Common myeloid progenitor, CD34-positive (primary cell): ENCODE results near the gene ABCA4.

ENCODE experiments used
- CTCF ChIA-PET: fragments of 350-600 bp; sonication (Branson Sonifier 250); formaldehyde crosslinking; loops from one replicate; lab custom pipeline; 2021; ENCODE audit warnings: antibody characterized with exemption; lab: Charles Lee
- POLR2A ChIA-PET: fragments of 350-600 bp; sonication (Branson Sonifier 250); formaldehyde crosslinking; loops from one replicate; lab custom pipeline; 2021; ENCODE audit warnings: antibody characterized with exemption; lab: Charles Lee
- DNase-seq, 3 donors: peaks; one replicate each; pipeline versions ENCODE4 v3.0.0 to v3.0.0-alpha.2; 2013
- H3K27ac ChIP-seq, 2 experiments: 1 replicate in 1 of 2; 2 replicates in 1 of 2; pipeline ENCODE4 v1.7.0; 2013; ENCODE audit warnings: inconsistent platforms in 2 of 2, low read length in 2 of 2, mild to moderate bottlenecking in 2 of 2, low read depth in 1 of 2, moderate library complexity in 1 of 2; ENCODE audit not compliant: severe bottlenecking in 2 of 2, insufficient read depth in 1 of 2, poor library complexity in 1 of 2
- H3K27me3 ChIP-seq, 5 experiments: replicated peaks in 2 of 5; 1 replicate in 3 of 5; 2 replicates in 2 of 5; pipeline versions ENCODE4 v1.6.1 to v1.7.0; 2013; ENCODE audit warnings: low read length in 4 of 5, mild to moderate bottlenecking in 2 of 5, moderate library complexity in 2 of 5, inconsistent platforms in 1 of 5; ENCODE audit not compliant: insufficient read depth in 5 of 5, control insufficient read depth in 4 of 5
- H3K36me3 ChIP-seq, 4 experiments: 1 replicate in 2 of 4; 2 replicates in 2 of 4; pipeline versions ENCODE4 v1.6.1 to v1.7.0; 2013; ENCODE audit warnings: low read length in 3 of 4, control low read depth in 1 of 4, mild to moderate bottlenecking in 1 of 4; ENCODE audit not compliant: control insufficient read depth in 4 of 4, insufficient read depth in 4 of 4
- H3K4me1 ChIP-seq, 4 experiments: 1 replicate in 3 of 4; 2 replicates in 1 of 4; pipeline versions ENCODE4 v1.6.1 to v1.7.1; 2013; ENCODE audit warnings: low read length in 3 of 4, mild to moderate bottlenecking in 3 of 4, control low read depth in 1 of 4, inconsistent platforms in 1 of 4, moderate library complexity in 1 of 4; ENCODE audit not compliant: control insufficient read depth in 4 of 4, insufficient read depth in 4 of 4; ENCODE audit errors: control extremely low read depth in 1 of 4
- H3K4me3 ChIP-seq, 7 experiments: 1 replicate in 4 of 7; 2 replicates in 3 of 7; pipeline versions ENCODE4 v1.5.1 to v1.7.0; 2013; ENCODE audit warnings: mild to moderate bottlenecking in 7 of 7, low read length in 6 of 7, moderate library complexity in 6 of 7, inconsistent platforms in 2 of 7, low read depth in 2 of 7, control low read depth in 1 of 7; ENCODE audit not compliant: insufficient read depth in 4 of 7, control insufficient read depth in 1 of 7; ENCODE audit errors: extremely low read depth in 1 of 7
- H3K9me3 ChIP-seq, 5 experiments: 1 replicate in 4 of 5; 2 replicates in 1 of 5; pipeline versions ENCODE4 v1.6.1 to v1.7.1; 2013; ENCODE audit warnings: low read length in 4 of 5, mild to moderate bottlenecking in 2 of 5, inconsistent platforms in 1 of 5, low read depth in 1 of 5, moderate library complexity in 1 of 5; ENCODE audit not compliant: control insufficient read depth in 4 of 5, insufficient read depth in 2 of 5; ENCODE audit errors: control extremely low read depth in 1 of 5
- WGBS: methylation state at CpG from one replicate; pipeline ENCODE4 v1.1.5; 2013; ENCODE audit not compliant: insufficient coverage; 5-methylcytosine and 5-hydroxymethylcytosine counted together

Gene ABCA4

DNA sequence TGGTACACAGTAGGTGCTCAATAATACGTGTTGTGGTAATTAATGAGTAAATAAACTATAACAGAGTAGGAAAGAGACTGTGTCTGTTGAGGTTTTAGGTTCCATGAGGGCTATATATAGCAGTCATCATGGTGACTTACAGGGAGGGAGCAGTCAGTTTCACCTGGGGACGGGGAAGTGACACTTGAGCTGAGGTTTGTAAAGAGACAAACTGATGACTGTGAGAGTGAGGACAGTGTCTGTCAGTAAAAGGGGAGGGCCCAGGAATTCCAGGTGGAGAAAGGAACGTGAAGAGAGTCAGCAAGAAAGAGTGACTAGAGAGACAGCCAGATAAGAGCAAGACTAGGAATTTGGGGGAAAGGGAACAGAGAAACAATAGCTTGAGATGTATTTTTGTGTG lies 30.2 kb downstream of the ABCA4 start:
- DNase-seq: peak in 1 of 3 donors; percentile 48
- no peaks in the 10 kb centered on the region for H3K36me3 ChIP-seq
- peak overlapping the region; percentile 36 to 91 for H3K27ac ChIP-seq
- peaks cover 32 to 62% (median 54%) of the 10 kb centered on the region in 4 experiments for H3K4me1 ChIP-seq
- ChIA-PET CTCF (interaction anchor here (0.9 to 2.7 kb wide), 4 partner anchors 18 to 245 kb away, joined by 3 to 11 read pairs (median 5); no protein-coding TSS in a partner anchor), POLR2A (no interaction called here)
- H3K9me3 ChIP-seq: no peaks in the 10 kb centered on the region
- 63% methylated on average over 3 of the region's 3 CpGs for WGBS
- no peaks in the 10 kb centered on the region for H3K27me3 ChIP-seq
- H3K4me3 ChIP-seq: peak overlapping the region in 1 of 7 experiments; percentile 30

DNA sequence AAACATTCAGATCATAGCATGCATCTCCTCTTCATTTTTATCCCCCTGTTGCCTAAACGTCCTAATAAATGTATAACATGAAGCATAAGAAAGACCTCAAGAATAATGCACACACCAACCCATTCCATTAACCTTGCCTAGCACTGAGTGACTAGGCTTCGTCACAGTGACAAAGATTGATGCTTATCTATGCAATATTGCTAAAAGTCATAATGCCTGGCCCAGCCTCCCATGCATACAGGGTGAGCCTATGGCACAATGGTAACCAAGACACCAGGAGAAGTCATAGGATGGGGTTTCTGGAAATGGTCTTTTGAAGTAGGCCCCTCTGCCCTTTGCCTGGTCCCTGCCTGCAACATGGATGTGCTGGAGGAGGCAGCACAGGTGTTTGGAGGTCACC lies 33.8 kb downstream of the ABCA4 start:
- WGBS: 100% methylated on average over 1 of the region's 2 CpGs
- CTCF ChIA-PET: interaction anchor here (2.1 kb wide), 1 partner anchor 41 kb away, joined by 6 read pairs; no protein-coding TSS in a partner anchor

DNA sequence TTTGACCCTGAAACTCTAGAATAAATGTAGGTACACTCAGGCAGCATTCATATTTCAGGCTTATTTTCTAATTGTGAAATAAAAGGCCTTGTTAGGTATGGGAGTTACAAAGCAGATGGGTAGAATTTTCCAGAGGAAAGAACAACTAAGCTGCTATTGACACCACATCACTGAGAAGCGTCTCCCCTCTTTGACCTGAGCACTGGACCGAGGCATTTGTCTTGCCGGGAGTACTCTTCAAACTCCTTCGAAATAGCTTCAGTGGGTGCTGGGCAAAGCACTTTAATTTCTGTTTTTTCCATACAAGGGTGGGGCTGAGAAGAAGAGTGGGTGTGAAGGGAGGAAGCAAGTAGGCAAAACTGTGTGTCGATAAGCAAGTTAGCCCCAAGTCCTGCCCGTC lies 36.4 kb downstream of the ABCA4 start:
- ChIA-PET POLR2A (interaction anchor here (1.2 to 1.3 kb wide), 2 partner anchors 10 to 16 kb away, joined by 4 read pairs; no protein-coding TSS in a partner anchor), CTCF (interaction anchor here (1.0 to 3.7 kb wide), 5 partner anchors 13 to 93 kb away, joined by 3 to 24 read pairs (median 5); no protein-coding TSS in a partner anchor)
- no peaks in the 10 kb centered on the region for H3K9me3 ChIP-seq

More for the DNA sequence above, 33.8 kb downstream of the ABCA4 start:
- Histone ChIP-seq H3K9me3 (no peaks in the 10 kb centered on the region), H3K27ac (no peak overlapping the region), H3K36me3 (no peaks in the 10 kb centered on the region), H3K4me3 (no peak overlapping the region), H3K4me1 (peaks cover 15 to 42% (median 32%) of the 10 kb centered on the region in 4 experiments), H3K27me3 (no peaks in the 10 kb centered on the region)
- POLR2A ChIA-PET: no interaction called here
- DNase-seq: no peak

DNA sequence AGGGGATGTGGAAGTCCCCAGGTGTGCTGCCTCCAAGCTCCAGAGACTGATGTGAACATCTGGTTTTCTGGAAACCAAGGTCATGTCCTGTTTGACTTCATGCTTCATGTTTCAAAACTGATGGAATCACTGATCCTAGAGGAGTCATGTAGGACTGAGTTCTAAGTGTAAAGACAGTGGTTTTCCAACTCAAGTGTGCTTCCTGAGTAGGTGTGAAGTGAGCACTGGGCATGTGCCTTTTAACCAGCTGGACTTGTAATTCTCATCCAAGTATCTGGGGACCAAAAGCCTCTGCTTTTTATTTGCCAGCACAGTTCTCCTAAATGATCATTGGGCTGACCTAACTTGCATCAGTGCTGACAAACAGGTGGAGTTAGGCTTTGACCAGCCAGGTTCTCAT lies 36.9 kb downstream of the ABCA4 start:
- H3K36me3 ChIP-seq: no peaks in the 10 kb centered on the region
- no peaks in the 10 kb centered on the region for H3K9me3 ChIP-seq
- H3K4me1 ChIP-seq: peaks cover 5 to 21% (median 12%) of the 10 kb centered on the region in 4 experiments
- no peak overlapping the region for H3K4me3 ChIP-seq
- CTCF ChIA-PET: interaction anchor here (0.6 to 3.7 kb wide), 6 partner anchors 9 to 93 kb away, joined by 3 to 24 read pairs (median 3); no protein-coding TSS in a partner anchor
- DNase-seq: no peak
- POLR2A ChIA-PET: interaction anchor here (0.5 to 1.3 kb wide), 3 partner anchors 11 to 200 kb away, joined by 3 to 4 read pairs (median 4); no protein-coding TSS in a partner anchor
- H3K27me3 ChIP-seq: no peaks in the 10 kb centered on the region
- no peak overlapping the region for H3K27ac ChIP-seq

More for the DNA sequence above, 36.4 kb downstream of the ABCA4 start:
- Histone ChIP-seq H3K27ac (no peak overlapping the region), H3K36me3 (no peaks in the 10 kb centered on the region), H3K27me3 (no peaks in the 10 kb centered on the region), H3K4me3 (no peak overlapping the region), H3K4me1 (peaks cover 5 to 21% (median 12%) of the 10 kb centered on the region in 4 experiments)
- 77% methylated on average over 3 of the region's 6 CpGs for WGBS
- DNase-seq: no peak

DNA sequence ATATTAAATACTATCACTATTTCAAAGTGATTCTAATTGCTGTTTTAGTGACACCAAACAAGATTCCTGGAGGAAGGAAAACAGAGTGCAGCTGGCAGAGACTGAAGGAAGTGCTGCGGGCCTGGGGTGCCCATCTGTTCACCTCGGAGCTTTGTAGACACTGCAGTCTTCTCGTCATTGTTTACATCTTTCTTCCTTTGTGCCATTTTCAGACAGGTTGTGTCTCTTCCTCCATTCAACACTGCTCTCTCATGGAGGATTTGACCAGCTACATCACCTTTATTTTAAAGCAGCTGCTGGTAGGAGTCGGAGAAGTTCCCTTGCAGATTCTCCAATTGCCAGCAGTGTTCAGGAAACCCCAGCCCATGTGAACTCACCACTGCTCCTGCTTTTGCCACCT lies 37.3 kb downstream of the ABCA4 start:
- Histone ChIP-seq H3K36me3 (no peaks in the 10 kb centered on the region), H3K9me3 (no peaks in the 10 kb centered on the region), H3K27me3 (no peaks in the 10 kb centered on the region), H3K27ac (no peak overlapping the region), H3K4me3 (no peak overlapping the region), H3K4me1 (peaks cover 5 to 21% (median 12%) of the 10 kb centered on the region in 4 experiments)
- 9% methylated on average over 4 of the region's 4 CpGs for WGBS
- ChIA-PET CTCF (interaction anchor here (0.6 to 3.7 kb wide), 8 partner anchors 9 to 93 kb away, joined by 3 to 24 read pairs (median 3); no protein-coding TSS in a partner anchor), POLR2A (interaction anchor here (0.5 to 1.3 kb wide), 3 partner anchors 11 to 200 kb away, joined by 3 to 4 read pairs (median 4); no protein-coding TSS in a partner anchor)
- no peak for DNase-seq

DNA sequence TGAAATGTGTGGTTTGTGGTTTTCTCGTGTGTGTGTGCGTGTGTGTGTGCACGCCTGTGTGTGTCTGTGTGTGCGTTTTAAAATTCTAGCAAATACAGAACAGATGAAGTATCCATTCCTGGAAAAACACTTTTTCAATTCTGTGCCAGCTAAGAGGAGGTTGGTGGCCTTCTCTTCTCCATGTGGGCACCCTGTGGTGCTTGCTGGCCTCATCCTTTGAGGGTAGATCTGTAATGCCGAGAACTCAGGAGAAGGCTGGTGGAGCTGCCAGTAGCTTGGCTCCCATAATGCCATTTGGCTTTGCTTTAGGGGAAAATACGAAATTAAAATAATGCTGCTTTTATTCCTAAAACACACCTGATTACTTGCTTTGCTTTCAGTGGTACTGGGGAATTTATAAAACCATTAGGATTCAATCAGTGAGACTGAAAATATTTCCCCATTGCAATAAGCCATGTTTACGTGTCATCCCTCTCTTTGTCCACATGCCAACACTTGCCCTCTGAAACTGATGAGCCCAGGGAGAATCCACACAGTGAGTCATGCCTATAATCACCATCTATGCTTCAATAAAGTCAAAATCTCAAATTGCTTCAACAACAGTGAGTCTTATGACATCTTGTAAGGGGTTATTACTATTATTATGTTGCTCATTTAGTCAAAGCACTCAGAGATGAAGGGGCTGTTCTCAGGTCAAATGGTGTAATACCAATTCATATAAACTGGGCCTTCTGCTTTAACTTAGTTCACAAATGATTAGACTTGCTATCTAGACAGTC lies 39.2 kb downstream of the ABCA4 start:
- 100% methylated on average over 1 of the region's 7 CpGs for WGBS
- Histone ChIP-seq H3K4me3 (no peak overlapping the region), H3K4me1 (peaks cover 5 to 21% (median 12%) of the 10 kb centered on the region in 4 experiments), H3K27ac (no peak overlapping the region), H3K36me3 (no peaks in the 10 kb centered on the region), H3K9me3 (no peaks in the 10 kb centered on the region), H3K27me3 (no peaks in the 10 kb centered on the region)
- CTCF ChIA-PET: interaction anchor here (0.8 to 2.0 kb wide), 5 partner anchors 11 to 248 kb away, joined by 3 to 8 read pairs (median 4); no protein-coding TSS in a partner anchor
- peak in 2 of 3 donors; percentile 54 to 56 for DNase-seq
- POLR2A ChIA-PET: no interaction called here
